GM18502 (cell line): ENCODE data around the gene PUS7.
"Not testable (repeated sequence)": the region's sequence is repeated elsewhere in the genome, so short reads cannot be mapped to it uniquely, and the experiment has no call there.

Source experiments
- ATAC-seq: cut with Tn5 transposase; IDR thresholded peaks from one replicate; pipeline ENCODE4 v1.9.1; 2021; ENCODE audit warnings: mild to moderate bottlenecking; ENCODE audit not compliant: unreplicated experiment, poor library complexity

Gene PUS7

GRCh38 chr7:105521717-105522463, at the start of gene PUS7:
Gene PUS7, minus strand, starts transcription at chr7:105522271. Its CDS starts 13,759 bp downstream, at chr7:105508512.
- peak; percentile 92 for ATAC-seq

- no peak for ATAC-seq
Observed at GRCh38 chr7:105567821-105568220, 45.8 kb upstream of the PUS7 start.

- ATAC-seq, result no peak
Observed at GRCh38 chr7:105567024-105567423, 45.0 kb upstream of the PUS7 start.

GRCh38 chr7:105565190-105565589, 43.1 kb upstream of the PUS7 start:
- no peak for ATAC-seq

- ATAC-seq, result no peak
Observed at GRCh38 chr7:105559926-105560325, 37.9 kb upstream of the PUS7 start.

- no peak for ATAC-seq
Observed at GRCh38 chr7:105538339-105538738, 16.3 kb upstream of the PUS7 start.

- no peak for ATAC-seq
Observed at GRCh38 chr7:105532709-105533460, 10.8 kb upstream of the PUS7 start.

GRCh38 chr7:105531792-105532671, 10.0 kb upstream of the PUS7 start, which contains the start of gene RINT1:
Gene RINT1, plus strand, starts transcription at chr7:105532201. Its CDS starts 115 bp downstream, at chr7:105532316.
- ATAC-seq, result peak; percentile 96

- ATAC-seq, result no peak
Observed at GRCh38 chr7:105530546-105530945, 8.5 kb upstream of the PUS7 start.

GRCh38 chr7:105530126-105530525, 8.1 kb upstream of the PUS7 start:
- ATAC-seq, result no peak

GRCh38 chr7:105527737-105528136, 5.7 kb upstream of the PUS7 start:
- ATAC-seq, result not testable (repeated sequence)

GRCh38 chr7:105524840-105525239, 2.8 kb upstream of the PUS7 start:
- no peak for ATAC-seq

- ATAC-seq, result not testable (repeated sequence)
Observed at GRCh38 chr7:105524423-105524822, 2.4 kb upstream of the PUS7 start.

GRCh38 chr7:105521027-105521716, 899 bp downstream of the PUS7 start:
- peak; percentile 46 for ATAC-seq

- ATAC-seq, result not testable (repeated sequence)
Observed at GRCh38 chr7:105520620-105521019, 1.5 kb downstream of the PUS7 start.

GRCh38 chr7:105519353-105519752, 2.7 kb downstream of the PUS7 start:
- no peak for ATAC-seq

GRCh38 chr7:105515610-105516009, 6.5 kb downstream of the PUS7 start:
- ATAC-seq, result not testable (repeated sequence)

GRCh38 chr7:105512926-105513526, 9.0 kb downstream of the PUS7 start:
- no peak for ATAC-seq

GRCh38 chr7:105512415-105512814, 9.7 kb downstream of the PUS7 start:
- ATAC-seq, result no peak

GRCh38 chr7:105502173-105502572, 19.9 kb downstream of the PUS7 start:
- ATAC-seq, result no peak
